Suprapubic skin (tissue), 4 donors: Measurements from ENCODE around the gene SLC22A17.

Experiments used
- POLR2A ChIP-seq, 2 donors: fragments of 450-650 bp; IDR thresholded peaks; one replicate each; pipeline ENCODE4 v1.6.1; 2017; ENCODE audit warnings: antibody characterized with exemption in 2 of 2, mild to moderate bottlenecking in 2 of 2, moderate library complexity in 2 of 2
- POLR2AphosphoS5 ChIP-seq, 3 donors: sonication (generic); formaldehyde crosslinking; IDR thresholded peaks; one replicate each; pipeline ENCODE4 v1.6.1; 2017; ENCODE audit warnings: antibody characterized with exemption in 3 of 3

GRCh38 chr14:23357261-23357660 lies 4.6 kb upstream of the SLC22A17 start:
- TF ChIP-seq POLR2AphosphoS5 (IDR thresholded peaks at IDR 0.05) (no peak), POLR2A (IDR thresholded peaks at IDR 0.05) (no peak)
